Activated naive CD4-positive, alpha-beta T cell treated with anti-CD3 and anti-CD28 coated beads for 36 hours (primary cell): ENCODE results near the gene OR1F1. TPM values are rescaled to one million over a fixed set of nuclear protein-coding genes. Genes with fewer than 3 reads are reported as not detected.

ENCODE experiments used
- CTCF ChIA-PET: fragments of 350-600 bp; sonication (Branson Sonifier 250); formaldehyde crosslinking; loops from one replicate; lab custom pipeline; 2021; ENCODE audit warnings: antibody characterized with exemption; lab: Charles Lee
- DNase-seq: peaks from one replicate; pipeline ENCODE4 v3.0.0-alpha.2; 2020
- H3K27ac Mint-ChIP-seq: one replicate; pipeline ENCODE4 v1.8.0; 2021; ENCODE audit warnings: mild to moderate bottlenecking, mixed read lengths
- H3K27me3 Mint-ChIP-seq: one replicate; pipeline ENCODE4 v1.8.0; 2021; ENCODE audit warnings: low read depth, mixed read lengths
- H3K36me3 Mint-ChIP-seq: one replicate; pipeline ENCODE4 v1.8.0; 2021; ENCODE audit warnings: low read depth, mixed read lengths
- H3K4me1 Mint-ChIP-seq: one replicate; pipeline ENCODE4 v1.8.0; 2021; ENCODE audit warnings: low read depth, mixed read lengths
- H3K4me3 Mint-ChIP-seq: one replicate; pipeline ENCODE4 v1.8.0; 2021; ENCODE audit warnings: mild to moderate bottlenecking, moderate library complexity, mixed read lengths
- H3K9me3 Mint-ChIP-seq: one replicate; pipeline ENCODE4 v1.8.0; 2021; ENCODE audit warnings: mixed read lengths
- intact Hi-C: fragments of 100-400 bp; cut with micrococcal nuclease; formaldehyde crosslinking; loops from one replicate; pipeline ENCODE4 v1.15.1; 2023
- total RNA-seq, 2 experiments: library from RNA; stranded (reverse); gene quantifications; one replicate each; pipeline ENCODE4 v1.2.3, GENCODE V29; 2021

The OR1F1 gene
- total RNA-seq, 2 experiments from 2014 or later = not detected

DNA sequence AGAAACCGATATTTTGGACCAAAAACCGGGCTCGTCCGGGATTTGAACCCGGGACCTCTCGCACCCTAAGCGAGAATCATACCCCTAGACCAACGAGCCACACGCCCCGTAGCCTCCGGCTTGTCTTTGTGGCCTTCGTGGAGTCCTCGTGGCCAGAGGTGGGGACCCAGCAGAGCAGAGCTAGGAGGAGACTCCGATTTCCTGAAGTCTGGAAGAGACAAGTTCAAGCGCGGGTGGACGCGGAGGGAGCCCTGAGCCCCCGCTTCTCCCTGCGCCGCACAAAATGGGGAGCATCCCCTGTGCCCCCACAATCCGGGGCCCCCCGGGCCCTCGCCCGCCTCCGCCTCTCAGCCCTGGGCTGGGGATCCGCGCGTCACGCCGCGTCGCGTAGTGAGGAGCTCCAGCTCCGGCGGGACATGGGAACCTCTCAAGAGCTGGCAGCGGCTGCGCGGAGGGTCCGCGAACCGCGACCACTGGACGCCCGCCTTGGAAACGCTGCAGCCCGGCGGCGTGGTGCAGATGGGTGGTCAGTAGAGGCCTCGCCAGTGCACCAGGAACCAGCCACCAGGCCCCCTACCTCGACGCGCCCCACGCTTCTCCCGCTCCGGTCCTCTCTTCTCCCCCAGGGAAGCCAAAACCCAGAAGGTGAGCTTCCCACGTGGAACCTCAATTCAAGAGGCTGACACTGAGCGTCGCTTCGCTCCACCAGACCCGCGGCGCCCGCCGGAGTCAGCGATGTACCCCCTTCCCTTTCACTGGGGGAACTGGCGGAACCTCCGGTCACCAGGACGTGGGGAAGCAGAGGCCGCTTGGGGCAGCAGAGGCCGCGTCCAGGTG is 5.2 kb upstream of the OR1F1 start:
- H3K36me3 Mint-ChIP-seq = peaks cover 1% of the 10 kb centered on the region
- DNase-seq = peak; percentile 72

DNA sequence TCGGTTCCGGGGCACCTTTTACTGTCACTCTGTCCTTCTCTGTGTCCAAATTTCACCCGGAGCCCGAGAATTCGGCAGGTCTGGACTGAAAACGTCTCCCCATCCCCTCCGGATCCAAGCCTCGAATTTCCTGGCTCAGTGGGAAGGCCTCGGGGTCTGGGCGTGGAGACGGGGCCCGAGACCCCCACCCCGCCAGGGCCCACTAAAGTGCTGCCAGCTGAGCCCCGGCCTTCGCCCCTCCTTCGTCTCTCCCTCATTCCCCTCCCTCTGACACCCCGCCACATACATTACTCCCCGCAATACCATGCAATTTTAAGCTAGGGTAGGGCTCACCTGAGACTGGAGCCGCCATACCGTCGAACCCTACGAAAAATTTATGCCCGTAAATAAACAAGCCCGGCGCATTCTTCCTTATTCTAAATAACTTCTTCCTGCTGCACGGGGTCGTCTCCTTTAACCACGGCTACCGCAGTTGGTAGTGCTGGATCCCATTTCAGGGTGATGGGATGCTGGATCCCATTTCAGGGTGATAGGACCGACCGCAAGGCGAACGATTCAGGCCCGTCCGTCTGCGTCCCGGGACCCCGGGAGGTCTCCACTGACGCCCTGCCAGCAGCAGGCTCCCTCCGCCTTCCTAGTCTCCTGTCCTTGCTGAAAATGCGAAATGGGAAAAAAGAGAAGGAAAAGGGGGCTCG is 4.4 kb upstream of the OR1F1 start:
- CTCF ChIA-PET = interaction anchor here (0.5 to 2.0 kb wide), 5 partner anchors 12 to 278 kb away, joined by 3 to 6 read pairs (median 4); no protein-coding TSS in a partner anchor
- intact Hi-C loops = loop anchor here (2.0 to 5.0 kb wide), 2 partner anchors 124 to 275 kb away; partner anchors contain the start of genes TIGD7 and ZNF75A
- Mint-ChIP-seq H3K4me1 (peaks cover 29% of the 10 kb centered on the region), H3K4me3 (peak overlapping the region; percentile 81), H3K36me3 (peaks cover 1% of the 10 kb centered on the region), H3K27me3 (peaks cover 65% of the 10 kb centered on the region), H3K9me3 (no peaks in the 10 kb centered on the region), H3K27ac (no peak overlapping the region)
- DNase-seq = no peak

More for the DNA sequence above, 5.2 kb upstream of the OR1F1 start:
- CTCF ChIA-PET = interaction anchor here (0.5 to 2.0 kb wide), 4 partner anchors 11 to 279 kb away, joined by 3 to 6 read pairs (median 5); no protein-coding TSS in a partner anchor
- Mint-ChIP-seq H3K4me3 (peak overlapping the region; percentile 81), H3K4me1 (peaks cover 24% of the 10 kb centered on the region), H3K27me3 (peaks cover 61% of the 10 kb centered on the region), H3K9me3 (no peaks in the 10 kb centered on the region), H3K27ac (peak overlapping the region; percentile 81)
- intact Hi-C loops = loop anchor here (2.0 to 5.0 kb wide), 2 partner anchors 124 to 276 kb away; partner anchors contain the start of genes TIGD7 and ZNF75A

DNA sequence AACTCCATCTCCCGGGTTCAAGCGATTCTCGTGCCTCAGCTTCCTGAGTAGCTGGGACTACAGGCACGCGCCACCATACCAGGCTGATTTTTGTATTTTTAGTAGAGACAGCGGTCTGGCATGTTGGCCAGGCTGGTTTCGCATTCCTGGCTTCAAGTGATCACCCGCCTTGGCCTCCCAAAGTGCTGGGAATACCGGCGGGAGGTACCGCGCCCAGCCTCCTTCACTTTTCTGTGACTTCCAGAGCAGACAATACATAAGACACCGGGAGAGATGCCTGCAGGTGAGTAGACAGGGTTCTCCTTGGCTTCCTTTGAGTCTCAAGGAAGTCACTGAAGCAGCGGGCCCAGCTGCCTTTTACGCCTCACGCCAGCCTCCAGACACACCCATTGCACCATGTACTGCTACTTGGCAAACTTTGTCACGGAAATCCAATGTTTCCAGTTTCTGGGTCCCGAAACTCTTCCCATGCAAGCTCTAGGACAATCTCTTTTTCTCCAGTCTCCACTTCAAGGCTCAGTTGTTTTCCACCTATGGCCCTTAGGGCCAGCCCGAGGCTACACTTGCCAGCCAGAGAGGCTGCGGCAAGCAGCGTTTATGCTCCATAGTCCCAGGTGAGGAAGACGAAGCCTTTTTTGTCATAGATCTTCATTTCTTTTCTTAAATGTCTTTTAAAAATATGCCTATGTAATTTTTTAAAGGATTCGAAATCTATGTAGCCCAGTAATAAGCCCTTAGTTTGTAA is 886 bp upstream of the OR1F1 start:
- CTCF ChIA-PET = interaction anchor here (0.7 to 0.9 kb wide), 2 partner anchors 15 to 188 kb away, joined by 3 to 4 read pairs; no protein-coding TSS in a partner anchor
- Mint-ChIP-seq H3K4me3 (peak overlapping the region; percentile 79), H3K4me1 (peaks cover 59% of the 10 kb centered on the region), H3K9me3 (no peaks in the 10 kb centered on the region), H3K27me3 (peaks cover 75% of the 10 kb centered on the region), H3K36me3 (peaks cover 1% of the 10 kb centered on the region), H3K27ac (peak overlapping the region; percentile 78)
- no peak for DNase-seq
- intact Hi-C loops = loop anchor here (5.0 kb wide), 1 partner anchor 215 kb away; the partner anchor contains the start of genes ZNF174 and ZSCAN32

DNA sequence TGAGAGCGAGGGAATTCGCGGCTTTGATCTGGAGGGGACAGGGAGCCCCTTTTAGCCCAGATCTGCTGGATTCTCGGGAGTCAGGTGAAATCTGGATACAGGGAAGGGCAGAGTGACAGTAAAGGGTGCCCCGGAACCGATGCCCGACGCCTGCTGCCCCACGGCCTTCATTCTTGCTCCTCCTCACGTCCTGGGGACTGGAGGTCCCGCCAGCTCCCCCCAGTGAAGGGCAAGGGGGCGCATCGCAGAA is 596 bp downstream of the OR1F1 start:
- CTCF ChIA-PET = no interaction called here
- H3K9me3 Mint-ChIP-seq = no peaks in the 10 kb centered on the region
- no peaks in the 10 kb centered on the region for H3K36me3 Mint-ChIP-seq
- H3K27me3 Mint-ChIP-seq = peaks cover 73% of the 10 kb centered on the region
- H3K4me1 Mint-ChIP-seq = peaks cover 52% of the 10 kb centered on the region
- peak overlapping the region; percentile 84 for H3K27ac Mint-ChIP-seq
- DNase-seq = no peak
- intact Hi-C loops = loop anchor here (2.0 to 5.0 kb wide), 5 partner anchors 38 to 268 kb away; partner anchors contain the start of genes ZNF174, ZNF200, ZNF263 and ZSCAN32
- peak overlapping the region; percentile 79 for H3K4me3 Mint-ChIP-seq

DNA sequence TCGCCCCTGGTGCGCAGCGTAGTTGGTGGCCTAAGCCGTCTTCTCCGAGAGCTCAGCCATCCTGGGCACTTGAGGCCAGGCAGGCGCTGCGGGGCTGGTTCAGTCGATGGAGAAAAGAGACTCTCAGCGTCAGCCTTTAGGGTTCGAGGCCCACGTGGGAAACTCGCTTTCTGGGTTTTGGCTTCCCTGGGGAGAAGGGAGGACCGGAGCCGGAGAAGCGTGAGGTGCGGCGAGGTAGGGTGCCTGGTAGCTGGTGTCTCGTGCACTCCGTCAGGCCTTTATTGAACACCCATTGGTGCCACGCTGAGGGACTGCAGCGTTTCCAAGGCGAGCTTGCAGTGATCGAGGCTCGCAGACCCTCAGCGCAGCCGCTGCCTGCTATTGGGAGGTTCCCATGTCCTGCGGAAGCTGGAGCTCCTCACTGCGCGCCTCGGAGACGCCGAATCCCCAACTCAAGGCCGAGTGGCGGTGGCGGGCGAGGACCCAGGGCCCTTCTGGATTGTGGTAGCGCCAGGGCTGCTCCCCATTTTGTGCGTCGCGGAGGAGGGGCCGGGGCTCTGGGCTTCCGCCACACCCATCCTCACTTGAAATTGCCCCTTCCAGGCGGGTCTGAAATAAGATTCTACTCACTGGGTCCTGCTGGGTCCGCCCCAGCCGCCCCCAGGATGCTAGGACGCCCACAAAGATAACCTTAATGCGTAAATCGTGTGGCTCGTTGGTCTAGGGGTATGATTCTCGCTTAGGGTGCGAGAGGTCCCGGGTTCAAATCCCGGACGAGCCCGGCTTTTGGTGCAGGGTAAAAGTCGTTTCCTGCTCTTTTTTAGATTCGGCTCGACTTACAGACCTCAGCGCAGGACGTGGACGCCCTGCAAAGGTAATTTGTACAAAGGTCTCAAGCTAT is 1.2 kb downstream of the OR1F1 start:
- Mint-ChIP-seq H3K36me3 (no peaks in the 10 kb centered on the region), H3K27me3 (peaks cover 73% of the 10 kb centered on the region), H3K4me1 (peaks cover 46% of the 10 kb centered on the region), H3K27ac (peak overlapping the region; percentile 84), H3K9me3 (no peaks in the 10 kb centered on the region), H3K4me3 (peak overlapping the region; percentile 79)
- DNase-seq = peak; percentile 76
- intact Hi-C loops = loop anchor here (1.0 to 5.0 kb wide), 6 partner anchors 26 to 268 kb away; partner anchors contain the start of genes ZNF174, ZNF200, ZNF263 and ZSCAN32
- CTCF ChIA-PET = interaction anchor here (0.6 to 1.3 kb wide), 3 partner anchors 39 to 156 kb away, joined by 3 to 4 read pairs (median 3); no protein-coding TSS in a partner anchor

DNA sequence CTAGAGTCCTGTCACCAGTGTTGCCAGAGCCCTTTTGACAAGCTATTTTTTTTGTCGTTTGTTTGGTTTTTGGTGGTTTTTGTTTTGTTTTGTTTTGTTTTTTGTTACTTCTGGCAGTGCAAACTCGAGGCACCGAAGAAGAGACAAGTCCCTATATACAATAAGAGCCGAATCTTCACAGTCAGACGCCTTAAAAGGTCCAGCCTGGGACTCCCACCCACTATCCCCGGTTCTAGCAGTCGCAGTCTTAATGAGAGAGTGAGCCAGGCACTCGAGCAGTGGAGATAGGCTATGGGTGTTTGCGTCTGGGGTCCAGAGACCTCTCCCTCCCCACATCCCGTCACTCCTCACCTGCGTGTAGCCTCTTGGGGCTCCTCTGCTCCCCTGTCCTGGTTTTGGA is 1.9 kb downstream of the OR1F1 start:
- Mint-ChIP-seq H3K4me1 (peaks cover 44% of the 10 kb centered on the region), H3K27ac (peak overlapping the region; percentile 48), H3K9me3 (no peaks in the 10 kb centered on the region), H3K36me3 (no peaks in the 10 kb centered on the region), H3K27me3 (peaks cover 73% of the 10 kb centered on the region), H3K4me3 (peak overlapping the region; percentile 79)
- CTCF ChIA-PET = interaction anchor here (0.6 to 1.3 kb wide), 2 partner anchors 40 to 156 kb away, joined by 3 read pairs; no protein-coding TSS in a partner anchor
- no peak for DNase-seq
- intact Hi-C loops = loop anchor here (1.0 to 5.0 kb wide), 6 partner anchors 25 to 267 kb away; partner anchors contain the start of genes ZNF174, ZNF200, ZNF263 and ZSCAN32

DNA sequence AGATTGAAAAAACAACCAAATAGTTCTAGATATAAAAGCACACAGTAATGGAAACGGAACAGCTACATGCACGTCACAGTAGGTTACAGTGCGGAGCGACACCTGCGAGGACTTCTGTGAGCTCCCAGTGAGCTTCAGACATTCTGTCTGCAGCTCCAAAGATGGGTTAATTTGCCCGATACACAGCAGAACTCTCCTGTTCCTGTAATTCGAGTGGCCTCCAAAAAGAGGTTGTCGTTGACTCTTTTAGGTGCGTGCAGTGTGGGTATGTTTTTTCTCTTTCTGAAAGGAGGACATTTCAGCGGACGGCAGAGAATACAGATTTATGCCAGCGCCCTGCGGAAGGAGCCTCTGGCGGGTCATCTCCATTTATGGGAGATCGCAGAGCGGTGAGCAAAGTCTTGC is 2.9 kb downstream of the OR1F1 start:
- intact Hi-C loops = loop anchor here (1.0 kb wide), 1 partner anchor 73 kb away; no protein-coding TSS in a partner anchor
- Mint-ChIP-seq H3K36me3 (no peaks in the 10 kb centered on the region), H3K4me3 (peak overlapping the region; percentile 79), H3K9me3 (no peaks in the 10 kb centered on the region), H3K27me3 (peaks cover 72% of the 10 kb centered on the region), H3K4me1 (peaks cover 44% of the 10 kb centered on the region), H3K27ac (peak overlapping the region; percentile 59)
- CTCF ChIA-PET = interaction anchor here (1.0 to 1.1 kb wide), 2 partner anchors 20 to 24 kb away, joined by 3 to 4 read pairs; no protein-coding TSS in a partner anchor
- peak; percentile 46 for DNase-seq

DNA sequence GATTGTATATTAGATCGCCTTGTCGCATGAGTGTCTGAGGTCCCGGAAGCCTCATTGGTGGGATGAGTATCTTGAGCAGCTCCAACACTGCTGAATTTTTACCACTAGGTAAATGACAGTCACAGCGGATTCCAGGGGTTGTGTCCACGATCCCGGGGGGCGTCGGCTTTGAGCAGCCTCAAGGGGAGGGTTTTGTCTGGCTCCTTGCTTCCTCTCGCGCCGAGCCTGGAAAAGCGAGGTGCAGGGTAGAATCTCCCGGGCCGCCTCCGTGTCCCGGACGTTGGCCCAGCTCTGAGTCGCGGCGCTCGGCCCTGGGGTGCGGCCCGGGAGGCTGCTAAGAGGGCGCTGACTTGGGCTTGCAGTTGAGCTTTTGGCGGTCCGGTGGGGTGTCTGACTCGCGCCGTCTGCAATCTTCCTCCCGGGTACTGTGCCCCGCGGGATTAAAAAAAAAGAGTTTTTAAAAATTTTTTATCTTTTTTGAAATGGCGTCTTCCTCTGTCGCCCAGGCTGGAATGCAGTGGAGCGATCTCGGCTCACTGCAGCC is 4.5 kb downstream of the OR1F1 start:
- Mint-ChIP-seq H3K36me3 (no peaks in the 10 kb centered on the region), H3K9me3 (no peaks in the 10 kb centered on the region), H3K27me3 (peaks cover 62% of the 10 kb centered on the region), H3K4me1 (peaks cover 39% of the 10 kb centered on the region), H3K4me3 (no peak overlapping the region), H3K27ac (no peak overlapping the region)
- no peak for DNase-seq
- CTCF ChIA-PET = no interaction called here
- intact Hi-C loops = no loop called here

DNA sequence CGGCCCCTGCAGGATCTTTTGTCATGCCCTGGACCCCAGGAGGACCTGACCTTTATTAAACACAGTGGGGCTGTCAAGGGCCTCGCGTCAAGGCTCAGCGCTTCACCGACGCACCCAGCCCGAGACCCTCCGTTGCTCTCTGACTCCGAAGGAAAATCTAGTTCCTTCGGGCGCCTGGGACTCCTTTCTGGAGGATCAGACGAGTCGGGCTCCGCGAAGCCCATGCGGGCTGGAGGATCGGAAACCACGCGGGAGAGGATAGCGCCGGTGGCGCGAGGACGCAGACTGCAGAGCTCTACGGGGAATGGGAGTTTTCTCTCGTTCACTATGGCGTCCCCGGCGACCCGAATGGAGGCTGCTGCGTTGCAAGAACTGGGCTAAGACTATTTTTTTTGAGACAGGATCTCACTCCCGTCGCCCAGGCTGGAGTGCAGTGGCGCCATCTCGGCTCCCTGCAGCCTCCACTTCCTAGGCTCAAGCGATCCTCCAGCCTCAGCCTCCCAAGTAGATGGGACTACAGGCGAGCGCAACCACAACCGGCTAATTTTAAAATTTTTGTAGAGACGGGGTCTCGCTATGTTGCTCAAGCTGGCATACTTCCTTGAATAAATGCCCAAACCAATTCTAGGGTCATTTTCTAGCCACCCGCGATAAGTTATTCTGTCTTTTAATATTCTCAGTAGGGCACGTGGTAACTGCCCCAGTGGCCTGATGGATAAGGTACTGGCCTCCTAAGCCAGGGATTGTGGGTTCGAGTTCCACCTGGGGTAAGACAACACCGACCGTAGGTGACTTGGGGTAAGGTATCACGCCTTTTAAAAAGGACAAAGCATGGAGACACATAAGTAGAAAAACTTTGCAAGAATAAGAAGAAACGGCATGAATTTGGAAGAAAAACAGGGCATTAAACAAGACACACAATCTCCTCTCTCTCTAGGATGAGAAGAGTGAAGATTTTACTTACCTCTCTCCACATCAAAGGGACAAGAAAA is 5.5 kb downstream of the OR1F1 start:
- Mint-ChIP-seq H3K9me3 (no peaks in the 10 kb centered on the region), H3K4me3 (no peak overlapping the region), H3K36me3 (no peaks in the 10 kb centered on the region), H3K27me3 (peaks cover 54% of the 10 kb centered on the region), H3K27ac (no peak overlapping the region), H3K4me1 (peaks cover 31% of the 10 kb centered on the region)
- CTCF ChIA-PET = no interaction called here
- no peak for DNase-seq
- intact Hi-C loops = no loop called here

DNA sequence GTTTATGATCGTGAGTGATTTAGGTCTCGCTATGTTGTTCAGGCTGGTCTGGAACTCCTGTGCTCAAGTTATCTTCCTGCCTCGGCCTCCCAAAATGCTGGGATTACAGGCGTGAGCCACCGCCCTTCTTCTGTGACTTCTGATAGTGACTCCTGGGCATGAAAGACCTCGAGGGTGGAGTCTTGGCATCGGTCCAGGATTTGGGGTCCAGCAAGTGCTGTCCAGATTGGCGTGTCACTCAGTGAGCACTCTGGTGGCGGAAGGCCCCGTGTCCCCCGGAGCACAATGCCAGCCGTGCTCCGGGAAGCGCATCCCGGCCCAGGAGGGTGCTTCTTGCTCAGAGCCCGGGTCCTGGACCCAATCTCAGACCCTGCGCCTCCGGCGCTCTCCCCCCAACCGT is 6.8 kb downstream of the OR1F1 start:
- Mint-ChIP-seq H3K27ac (no peak overlapping the region), H3K36me3 (no peaks in the 10 kb centered on the region), H3K27me3 (peaks cover 42% of the 10 kb centered on the region), H3K9me3 (no peaks in the 10 kb centered on the region), H3K4me3 (no peak overlapping the region), H3K4me1 (peaks cover 19% of the 10 kb centered on the region)
- no peak for DNase-seq
- CTCF ChIA-PET = interaction anchor here (0.6 kb wide), 1 partner anchor 9 kb away, joined by 3 read pairs; no protein-coding TSS in a partner anchor
- intact Hi-C loops = no loop called here
